LNCAP (cell line): ENCODE data around the gene ACTR3.
A peak's percentile ranks its signal among the peaks of the same experiment; 100 is the strongest.

Source experiments
- TF ChIP-seq, protein P1 (sequence below): fragments of 450-650 bp; IDR thresholded peaks from 2 replicates; pipeline ENCODE4 v1.5.1; 2017; ENCODE audit warnings: mild to moderate bottlenecking

The ACTR3 gene

GRCh38 chr2:113965644-113966043, 75.8 kb downstream of the ACTR3 start:
- TF ChIP-seq, protein P1, sequence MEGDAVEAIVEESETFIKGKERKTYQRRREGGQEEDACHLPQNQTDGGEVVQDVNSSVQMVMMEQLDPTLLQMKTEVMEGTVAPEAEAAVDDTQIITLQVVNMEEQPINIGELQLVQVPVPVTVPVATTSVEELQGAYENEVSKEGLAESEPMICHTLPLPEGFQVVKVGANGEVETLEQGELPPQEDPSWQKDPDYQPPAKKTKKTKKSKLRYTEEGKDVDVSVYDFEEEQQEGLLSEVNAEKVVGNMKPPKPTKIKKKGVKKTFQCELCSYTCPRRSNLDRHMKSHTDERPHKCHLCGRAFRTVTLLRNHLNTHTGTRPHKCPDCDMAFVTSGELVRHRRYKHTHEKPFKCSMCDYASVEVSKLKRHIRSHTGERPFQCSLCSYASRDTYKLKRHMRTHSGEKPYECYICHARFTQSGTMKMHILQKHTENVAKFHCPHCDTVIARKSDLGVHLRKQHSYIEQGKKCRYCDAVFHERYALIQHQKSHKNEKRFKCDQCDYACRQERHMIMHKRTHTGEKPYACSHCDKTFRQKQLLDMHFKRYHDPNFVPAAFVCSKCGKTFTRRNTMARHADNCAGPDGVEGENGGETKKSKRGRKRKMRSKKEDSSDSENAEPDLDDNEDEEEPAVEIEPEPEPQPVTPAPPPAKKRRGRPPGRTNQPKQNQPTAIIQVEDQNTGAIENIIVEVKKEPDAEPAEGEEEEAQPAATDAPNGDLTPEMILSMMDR, result peak; percentile 57

GRCh38 chr2:113966171-113966570, 76.3 kb downstream of the ACTR3 start:
- TF ChIP-seq, protein P1, result no peak

GRCh38 chr2:113966832-113967231, 76.9 kb downstream of the ACTR3 start:
- TF ChIP-seq, protein P1, result no peak

GRCh38 chr2:113967272-113967671, 77.4 kb downstream of the ACTR3 start:
- TF ChIP-seq, protein P1, result no peak

DNA sequence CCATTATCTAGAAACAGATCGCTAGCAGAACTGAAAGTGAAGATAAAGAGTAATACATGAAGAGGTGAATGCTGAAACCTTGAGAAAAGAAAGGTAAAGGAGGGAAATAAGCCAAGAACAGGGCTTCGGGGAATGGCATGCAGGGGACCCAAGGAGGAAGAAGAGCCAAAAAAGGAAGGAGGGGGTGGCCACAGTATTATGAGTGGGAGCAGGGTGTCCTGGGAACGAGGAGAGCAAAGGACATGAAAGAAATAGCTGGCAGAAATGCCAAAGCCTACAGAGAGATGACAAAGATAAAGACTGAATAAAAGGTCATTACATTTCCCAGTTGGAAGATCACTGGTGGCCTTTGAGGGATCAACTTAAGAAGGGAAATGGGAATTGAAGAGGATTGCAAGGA, 82.9 kb downstream of the ACTR3 start:
- TF ChIP-seq, protein P1, result no peak

- TF ChIP-seq, protein P1, result no peak
Observed at GRCh38 chr2:113973810-113974209, 83.9 kb downstream of the ACTR3 start.

DNA sequence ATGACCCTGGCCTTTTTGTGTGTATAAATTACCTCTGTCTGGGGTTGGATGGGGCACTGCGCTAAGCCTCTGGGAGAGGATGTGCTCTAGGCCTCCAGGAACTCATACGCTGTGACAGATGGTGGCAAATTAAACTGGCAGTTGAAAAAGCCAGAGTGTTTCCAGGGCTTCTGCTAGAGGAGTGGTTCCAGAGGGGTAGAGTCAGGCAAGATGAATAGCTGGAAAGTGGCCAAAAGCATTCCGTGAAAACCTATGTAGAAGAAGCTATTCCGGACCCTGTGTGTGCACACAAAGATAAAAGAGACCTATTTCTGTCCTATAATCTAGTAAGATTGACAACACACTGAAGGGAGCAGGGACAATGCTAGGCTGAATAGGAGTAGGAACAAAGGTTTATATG, 84.8 kb downstream of the ACTR3 start:
- TF ChIP-seq, protein P1, result no peak

DNA sequence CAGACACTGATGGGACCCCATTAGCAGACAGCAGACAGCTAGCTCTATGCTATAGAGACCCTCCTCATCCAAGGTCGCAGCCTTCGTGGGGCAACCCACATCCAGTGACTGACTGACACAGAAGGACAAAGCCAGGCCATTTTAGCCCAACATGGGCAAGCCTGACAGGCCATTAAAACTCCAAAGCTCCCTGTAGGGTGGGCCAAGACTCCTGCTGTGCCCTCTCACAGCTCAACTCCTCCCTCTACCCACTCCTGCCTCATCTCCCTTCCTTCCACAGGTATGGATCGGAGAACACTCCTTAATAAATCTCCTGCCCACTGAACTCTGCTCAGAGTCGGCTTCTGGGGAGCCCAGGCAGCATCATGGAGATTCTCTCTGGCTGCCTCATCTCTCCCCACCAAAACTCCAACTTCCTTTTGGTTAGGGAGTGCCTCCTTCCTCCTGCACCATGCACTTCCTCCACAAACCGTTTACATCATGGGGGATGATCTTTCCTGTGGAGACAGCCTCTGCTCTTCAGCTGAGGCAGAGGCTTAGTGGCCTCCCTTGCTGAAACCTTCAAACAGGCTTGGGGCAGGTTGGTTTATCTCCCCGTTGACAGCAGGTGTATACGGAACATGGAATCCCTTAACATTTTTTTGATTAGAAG, 86.5 kb downstream of the ACTR3 start:
- TF ChIP-seq, protein P1, result no peak
